ENCODE data around the gene CHRNB1. TPM values are rescaled to one million over a fixed set of nuclear protein-coding genes. Genes with fewer than 3 reads are reported as not detected.

The CHRNB1 gene
- total RNA-seq, 1 experiment from 2014 or later: 12.7 TPM

DNA sequence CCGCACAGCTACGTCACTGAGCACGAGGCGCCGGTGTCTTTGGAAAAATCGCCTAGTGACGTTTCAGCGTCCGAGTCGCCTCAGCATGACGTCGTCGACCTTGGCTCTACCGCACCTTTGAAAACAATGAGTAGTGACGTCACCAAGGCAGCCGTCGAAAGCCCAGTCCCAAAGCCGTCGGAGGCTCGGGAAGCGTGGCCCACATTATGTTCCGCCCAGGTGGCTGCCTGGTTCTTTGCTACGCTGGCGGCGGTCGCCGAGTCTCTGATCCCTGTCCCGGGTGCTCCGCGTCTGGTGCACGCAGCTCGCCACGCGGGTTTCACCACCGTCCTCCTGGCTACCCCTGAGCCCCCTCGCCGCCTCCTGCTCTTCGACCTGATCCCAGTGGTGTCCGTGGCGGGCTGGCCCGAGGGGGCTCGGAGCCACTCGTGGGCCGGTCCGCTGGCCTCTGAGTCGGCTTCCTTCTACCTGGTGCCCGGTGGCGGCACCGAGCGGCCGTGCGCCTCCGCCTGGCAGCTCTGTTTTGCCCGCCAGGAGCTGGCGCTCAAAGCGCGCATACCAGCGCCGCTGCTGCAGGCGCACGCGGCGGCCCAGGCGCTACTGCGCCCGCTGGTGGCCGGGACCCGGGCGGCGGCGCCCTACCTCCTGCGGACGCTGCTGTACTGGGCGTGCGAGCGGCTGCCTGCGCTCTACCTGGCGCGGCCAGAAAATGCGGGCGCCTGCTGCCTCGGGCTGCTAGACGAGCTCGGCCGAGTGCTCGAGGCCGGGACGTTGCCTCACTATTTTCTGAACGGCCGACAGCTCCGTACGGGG, 8.1 kb upstream of the CHRNB1 start:
- H3K79me1 ChIP-seq (ENCODE audit: insufficient read depth, low read depth, low read length, poor library complexity, severe bottlenecking): no peaks in the 10 kb centered on the region
- H2BK5ac ChIP-seq (ENCODE audit: insufficient read length, low read length): no peak overlapping the region
- Mint-ChIP-seq H3K9me3 (no peaks in the 10 kb centered on the region), H3K27me3 (ENCODE audit: low read depth) (peaks cover 25% of the 10 kb centered on the region), H3K27ac (peak overlapping the region; percentile 55 to 98 (median 89); a peak in 4 of 7 replicates), H3K4me1 (peaks cover 30 to 32% of the 10 kb centered on the region in 2 experiments), H3K4me3 (peak overlapping the region; percentile 89 to 93), H3K36me3 (ENCODE audit: insufficient read depth in 1 of 3, low read depth in 3 of 3) (no peaks in the 10 kb centered on the region)
- H2BK12ac ChIP-seq (ENCODE audit: insufficient read length, low read depth, low read length): peak overlapping the region; percentile 5
- H3K27me3 ChIP-seq (ENCODE audit: insufficient read depth, low read length): peaks cover 7% of the 10 kb centered on the region
- H3K4me1 ChIP-seq (ENCODE audit: insufficient read depth, low read length): no peaks in the 10 kb centered on the region; the same call in 1 of the 2 replicates
- peaks cover 33% of the 10 kb centered on the region for H3K23me2 ChIP-seq (ENCODE audit: insufficient read length, low read depth, low read length, poor library complexity, severe bottlenecking)
- DNase-seq: peak; percentile 94
- no peak overlapping the region for H3K27ac ChIP-seq (ENCODE audit: insufficient read length, low read depth, low read length)
- no CpG with 5 or more reads among the region's 92 CpGs for WGBS (ENCODE audit: extremely low coverage, insufficient read length, low lambda C conversion rate)
- H4K5ac ChIP-seq (ENCODE audit: insufficient read length, low read depth, low read length): no peak overlapping the region
- no peak overlapping the region for H2BK20ac ChIP-seq (ENCODE audit: low read depth, low read length, poor library complexity, severe bottlenecking)
- no peak overlapping the region for H3K23ac ChIP-seq (ENCODE audit: insufficient read length, low read depth, low read length)
- TF ChIP-seq, protein P1, sequence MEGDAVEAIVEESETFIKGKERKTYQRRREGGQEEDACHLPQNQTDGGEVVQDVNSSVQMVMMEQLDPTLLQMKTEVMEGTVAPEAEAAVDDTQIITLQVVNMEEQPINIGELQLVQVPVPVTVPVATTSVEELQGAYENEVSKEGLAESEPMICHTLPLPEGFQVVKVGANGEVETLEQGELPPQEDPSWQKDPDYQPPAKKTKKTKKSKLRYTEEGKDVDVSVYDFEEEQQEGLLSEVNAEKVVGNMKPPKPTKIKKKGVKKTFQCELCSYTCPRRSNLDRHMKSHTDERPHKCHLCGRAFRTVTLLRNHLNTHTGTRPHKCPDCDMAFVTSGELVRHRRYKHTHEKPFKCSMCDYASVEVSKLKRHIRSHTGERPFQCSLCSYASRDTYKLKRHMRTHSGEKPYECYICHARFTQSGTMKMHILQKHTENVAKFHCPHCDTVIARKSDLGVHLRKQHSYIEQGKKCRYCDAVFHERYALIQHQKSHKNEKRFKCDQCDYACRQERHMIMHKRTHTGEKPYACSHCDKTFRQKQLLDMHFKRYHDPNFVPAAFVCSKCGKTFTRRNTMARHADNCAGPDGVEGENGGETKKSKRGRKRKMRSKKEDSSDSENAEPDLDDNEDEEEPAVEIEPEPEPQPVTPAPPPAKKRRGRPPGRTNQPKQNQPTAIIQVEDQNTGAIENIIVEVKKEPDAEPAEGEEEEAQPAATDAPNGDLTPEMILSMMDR (conservative IDR thresholded peaks at IDR 0.05): peak; percentile 86
- H3K56ac ChIP-seq (ENCODE audit: insufficient read length, low read depth, low read length): no peak overlapping the region
- no peak overlapping the region for H3T11ph ChIP-seq (ENCODE audit: low read length)
- no peak overlapping the region for H2BK15ac ChIP-seq (ENCODE audit: low read depth, low read length)
- no peak overlapping the region for H3K4ac ChIP-seq (ENCODE audit: low read depth, low read length)
- H3K18ac ChIP-seq (ENCODE audit: insufficient read length, low read depth, low read length): peak overlapping the region; percentile 79
- H3K79me2 ChIP-seq (ENCODE audit: insufficient read depth, low read length): no peaks in the 10 kb centered on the region
- H3K9ac ChIP-seq (ENCODE audit: extremely low read depth, insufficient read length, low read length): no peak overlapping the region
- H2AK5ac ChIP-seq (ENCODE audit: insufficient read length, low read length): no peak overlapping the region
- H3K14ac ChIP-seq (ENCODE audit: insufficient read depth, low read length): peak overlapping the region; percentile 89
- H2BK120ac ChIP-seq (ENCODE audit: low read depth, low read length, poor library complexity, severe bottlenecking): no peak overlapping the region
- H4K91ac ChIP-seq (ENCODE audit: insufficient read length, low read depth, low read length): no peak overlapping the region
- H3K4me2 ChIP-seq (ENCODE audit: insufficient read depth, insufficient read length, low read length): peak overlapping the region; percentile 60
- no peak overlapping the region for H4K8ac ChIP-seq (replicated peaks; ENCODE audit: insufficient read length, low read depth, low read length)
- H3K9me3 ChIP-seq (ENCODE audit: control insufficient read depth, low read depth, low read length): no peaks in the 10 kb centered on the region
- no peaks in the 10 kb centered on the region for H4K20me1 ChIP-seq (ENCODE audit: control insufficient read depth, insufficient read depth, insufficient read length)
- no peak overlapping the region for H2AFZ ChIP-seq (ENCODE audit: low read length)
